ENCODE data around the gene TBC1D21. TPM values are rescaled to one million over a fixed set of nuclear protein-coding genes. Genes with fewer than 3 reads are reported as not detected.

TBC1D21 gene
- total RNA-seq, 1 donor from 2014 or later, result not detected

- no peak for FAIRE-seq
- Histone ChIP-seq H3K4me3 (ENCODE audit: low read depth, low read length) (no peak overlapping the region), H3K27me3 (ENCODE audit: control insufficient read depth, insufficient read depth, low read length) (no peaks in the 10 kb centered on the region), H3K36me3 (ENCODE audit: control insufficient read depth, insufficient read depth, low read length) (no peaks in the 10 kb centered on the region)
- no peak for TF ChIP-seq CTCF (IDR thresholded peaks at IDR 0.05; ENCODE audit: insufficient read depth, low read length, severe bottlenecking)
- no peak for DNase-seq (ENCODE audit: low read depth)
Observed at GRCh38 chr15:73889762-73890124, 16.4 kb downstream of the TBC1D21 start.

GRCh38 chr15:73891328-73892315 is 18.3 kb downstream of the TBC1D21 start:
- no peak for TF ChIP-seq CTCF (IDR thresholded peaks at IDR 0.05; ENCODE audit: insufficient read depth, low read length, severe bottlenecking)
- FAIRE-seq (no peak), DNase-seq (ENCODE audit: low read depth) (peak; percentile 14)
- H3K36me3 ChIP-seq (ENCODE audit: control insufficient read depth, insufficient read depth, low read length), result no peaks in the 10 kb centered on the region
- no peak overlapping the region for H3K4me3 ChIP-seq (ENCODE audit: low read depth, low read length)
- peaks cover 5% of the 10 kb centered on the region for H3K27me3 ChIP-seq (ENCODE audit: control insufficient read depth, insufficient read depth, low read length)

- Histone ChIP-seq H3K4me3 (ENCODE audit: low read depth, low read length) (no peak overlapping the region), H3K36me3 (ENCODE audit: control insufficient read depth, insufficient read depth, low read length) (no peaks in the 10 kb centered on the region), H3K27me3 (ENCODE audit: control insufficient read depth, insufficient read depth, low read length) (peaks cover 5% of the 10 kb centered on the region)
- DNase-seq (ENCODE audit: low read depth) (no peak), FAIRE-seq (peak; percentile 66)
- no peak for TF ChIP-seq CTCF (IDR thresholded peaks at IDR 0.05; ENCODE audit: insufficient read depth, low read length, severe bottlenecking)
Observed at GRCh38 chr15:73892446-73893226, 19.3 kb downstream of the TBC1D21 start.

GRCh38 chr15:73894133-73894814 is 20.9 kb downstream of the TBC1D21 start:
- H3K27me3 ChIP-seq (ENCODE audit: control insufficient read depth, insufficient read depth, low read length), result peaks cover 5% of the 10 kb centered on the region
- no peak for FAIRE-seq
- no peak for DNase-seq (ENCODE audit: low read depth)
- H3K36me3 ChIP-seq (ENCODE audit: control insufficient read depth, insufficient read depth, low read length), result no peaks in the 10 kb centered on the region
- H3K4me3 ChIP-seq (ENCODE audit: low read depth, low read length), result no peak overlapping the region
- no peak for TF ChIP-seq CTCF (IDR thresholded peaks at IDR 0.05; ENCODE audit: insufficient read depth, low read length, severe bottlenecking)

- FAIRE-seq, result no peak
- peak; percentile 56 for DNase-seq (ENCODE audit: low read depth)
- peaks cover 5% of the 10 kb centered on the region for H3K27me3 ChIP-seq (ENCODE audit: control insufficient read depth, insufficient read depth, low read length)
- peak; percentile 97 for TF ChIP-seq CTCF (IDR thresholded peaks at IDR 0.05; ENCODE audit: insufficient read depth, low read length, severe bottlenecking)
- H3K36me3 ChIP-seq (ENCODE audit: control insufficient read depth, insufficient read depth, low read length), result no peaks in the 10 kb centered on the region
- no peak overlapping the region for H3K4me3 ChIP-seq (ENCODE audit: low read depth, low read length)
Observed at GRCh38 chr15:73897441-73898261, 24.3 kb downstream of the TBC1D21 start.
